Neural progenitor cell (in vitro differentiated cells): ENCODE data around the gene TVP23C. TPM values are rescaled to one million over a fixed set of nuclear protein-coding genes. Genes with fewer than 3 reads are reported as not detected.

Experiments
- DNase-seq: peaks from one replicate; pipeline ENCODE4 v3.0.0-alpha.2; 2016; ENCODE audit warnings: low spot score
- H2AFZ ChIP-seq: fragments of 200-600 bp; sonication (generic); replicated peaks from 2 replicates; pipeline ENCODE4 v1.6.1; 2016; ENCODE audit warnings: antibody characterized with exemption
- H3F3A ChIP-seq: fragments of 200-600 bp; sonication (generic); 2 replicates; pipeline ENCODE4 v1.6.1; 2016; ENCODE audit warnings: antibody characterized with exemption, low read depth
- H3K27ac ChIP-seq: fragments of 200-600 bp; sonication (generic); 2 replicates; pipeline ENCODE4 v1.5.1; 2016; ENCODE audit warnings: mild to moderate bottlenecking
- H3K27me3 ChIP-seq: fragments of 200-600 bp; sonication (generic); 2 replicates; pipeline ENCODE4 v1.6.1; 2016; ENCODE audit warnings: mild to moderate bottlenecking, moderate library complexity
- H3K36me3 ChIP-seq: fragments of 200-600 bp; sonication (generic); 2 replicates; pipeline ENCODE4 v1.5.1; 2016
- H3K4me1 ChIP-seq: fragments of 200-600 bp; sonication (generic); 2 replicates; pipeline ENCODE4 v1.6.1; 2016; ENCODE audit warnings: mixed run types
- H3K4me2 ChIP-seq: fragments of 200-600 bp; sonication (generic); 2 replicates; pipeline ENCODE4 v1.6.1; 2016
- H3K4me3 ChIP-seq: fragments of 200-600 bp; sonication (generic); 2 replicates; pipeline ENCODE4 v1.5.1; 2016
- H3K79me2 ChIP-seq: fragments of 200-600 bp; sonication (generic); 2 replicates; pipeline ENCODE4 v1.6.1; 2016; ENCODE audit warnings: low read depth
- H3K9ac ChIP-seq: fragments of 200-600 bp; sonication (generic); 2 replicates; pipeline ENCODE4 v1.6.1; 2016
- H3K9me3 ChIP-seq: fragments of 200-600 bp; sonication (generic); 2 replicates; pipeline ENCODE4 v1.5.1; 2016; ENCODE audit warnings: low read depth
- H4K20me1 ChIP-seq: fragments of 200-600 bp; sonication (generic); 2 replicates; pipeline ENCODE4 v1.6.1; 2016; ENCODE audit warnings: low read depth
- H3K27ac Mint-ChIP-seq: 3 replicates; pipeline ENCODE4 v1.8.0; 2021; ENCODE audit warnings: mixed read lengths
- H3K27me3 Mint-ChIP-seq: 2 replicates; pipeline ENCODE4 v1.8.0; 2022; ENCODE audit warnings: low read depth, mild to moderate bottlenecking, inconsistent platforms, moderate library complexity, mixed read lengths; ENCODE audit not compliant: insufficient read depth
- H3K36me3 Mint-ChIP-seq: 3 replicates; pipeline ENCODE4 v1.8.0; 2021; ENCODE audit warnings: mixed read lengths
- H3K4me1 Mint-ChIP-seq: 3 replicates; pipeline ENCODE4 v1.8.0; 2021; ENCODE audit warnings: mixed read lengths
- H3K4me3 Mint-ChIP-seq: 3 replicates; pipeline ENCODE4 v1.8.0; 2021; ENCODE audit warnings: mild to moderate bottlenecking, moderate library complexity, mixed read lengths
- H3K9me3 Mint-ChIP-seq: 3 replicates; pipeline ENCODE4 v1.8.0; 2020; ENCODE audit warnings: mixed read lengths
- EZH2 ChIP-seq: fragments of 200-600 bp; sonication (generic); IDR thresholded peaks from 2 replicates; pipeline ENCODE4 v1.6.1; 2017; ENCODE audit warnings: antibody characterized with exemption, mild to moderate bottlenecking, moderate library complexity
- EZH2phosphoT487 ChIP-seq: fragments of 200-600 bp; sonication (generic); IDR thresholded peaks from 2 replicates; pipeline ENCODE4 v1.6.1; 2017; ENCODE audit warnings: antibody characterized with exemption
- total RNA-seq: library from RNA; depleted of rRNA; stranded (reverse); fragments of >200 nt; gene quantifications from 2 replicates; pipeline ENCODE4 v1.2.3, GENCODE V29; 2015; ENCODE audit warnings: low replicate concordance
- TF ChIP-seq, protein P1 (sequence below): fragments of 200-600 bp; sonication (generic); IDR thresholded peaks from 2 replicates; pipeline ENCODE4 v1.5.1; 2017; ENCODE audit warnings: antibody characterized with exemption, mild to moderate bottlenecking

The TVP23C gene
- total RNA-seq, 1 donor from 2014 or later, result 36.0 TPM

DNA sequence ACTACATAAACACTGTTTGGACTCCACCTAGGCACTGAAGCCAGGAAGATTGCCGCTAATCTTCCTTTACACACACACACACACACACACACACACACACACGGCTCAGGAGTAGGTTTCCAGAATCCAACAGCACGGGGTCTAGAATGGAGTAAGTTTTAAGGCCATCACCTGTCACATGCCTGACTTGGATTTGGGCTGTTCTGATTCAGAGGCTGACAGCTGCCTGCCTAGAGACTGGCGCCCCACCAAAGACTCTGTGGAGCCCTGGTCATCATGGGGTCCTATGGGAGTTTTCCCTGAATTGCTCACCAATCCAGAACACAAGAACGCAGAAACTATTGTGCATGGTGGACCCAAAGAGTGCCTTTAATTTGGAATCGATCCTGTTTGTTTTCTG is 106.8 kb downstream of the TVP23C start:
- Histone ChIP-seq H3K4me1 (no peaks in the 10 kb centered on the region), H2AFZ (no peak overlapping the region), H3K4me2 (no peak overlapping the region), H3F3A (no peaks in the 10 kb centered on the region), H3K9me3 (no peaks in the 10 kb centered on the region), H4K20me1 (no peaks in the 10 kb centered on the region), H3K27me3 (no peaks in the 10 kb centered on the region), H3K27ac (no peak overlapping the region), H3K9ac (no peak overlapping the region), H3K79me2 (no peaks in the 10 kb centered on the region), H3K36me3 (no peaks in the 10 kb centered on the region), H3K4me3 (no peak overlapping the region)
- Mint-ChIP-seq H3K9me3 (peaks cover 5% of the 10 kb centered on the region), H3K27me3 (peaks cover 7% of the 10 kb centered on the region), H3K36me3 (peaks cover 17% of the 10 kb centered on the region), H3K4me1 (peaks cover 6% of the 10 kb centered on the region), H3K4me3 (no peak overlapping the region), H3K27ac (no peak overlapping the region)
- DNase-seq, result no peak
- TF ChIP-seq EZH2, result no peak
- TF ChIP-seq, protein P1, sequence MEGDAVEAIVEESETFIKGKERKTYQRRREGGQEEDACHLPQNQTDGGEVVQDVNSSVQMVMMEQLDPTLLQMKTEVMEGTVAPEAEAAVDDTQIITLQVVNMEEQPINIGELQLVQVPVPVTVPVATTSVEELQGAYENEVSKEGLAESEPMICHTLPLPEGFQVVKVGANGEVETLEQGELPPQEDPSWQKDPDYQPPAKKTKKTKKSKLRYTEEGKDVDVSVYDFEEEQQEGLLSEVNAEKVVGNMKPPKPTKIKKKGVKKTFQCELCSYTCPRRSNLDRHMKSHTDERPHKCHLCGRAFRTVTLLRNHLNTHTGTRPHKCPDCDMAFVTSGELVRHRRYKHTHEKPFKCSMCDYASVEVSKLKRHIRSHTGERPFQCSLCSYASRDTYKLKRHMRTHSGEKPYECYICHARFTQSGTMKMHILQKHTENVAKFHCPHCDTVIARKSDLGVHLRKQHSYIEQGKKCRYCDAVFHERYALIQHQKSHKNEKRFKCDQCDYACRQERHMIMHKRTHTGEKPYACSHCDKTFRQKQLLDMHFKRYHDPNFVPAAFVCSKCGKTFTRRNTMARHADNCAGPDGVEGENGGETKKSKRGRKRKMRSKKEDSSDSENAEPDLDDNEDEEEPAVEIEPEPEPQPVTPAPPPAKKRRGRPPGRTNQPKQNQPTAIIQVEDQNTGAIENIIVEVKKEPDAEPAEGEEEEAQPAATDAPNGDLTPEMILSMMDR, result no peak
- no peak for TF ChIP-seq EZH2phosphoT487

DNA sequence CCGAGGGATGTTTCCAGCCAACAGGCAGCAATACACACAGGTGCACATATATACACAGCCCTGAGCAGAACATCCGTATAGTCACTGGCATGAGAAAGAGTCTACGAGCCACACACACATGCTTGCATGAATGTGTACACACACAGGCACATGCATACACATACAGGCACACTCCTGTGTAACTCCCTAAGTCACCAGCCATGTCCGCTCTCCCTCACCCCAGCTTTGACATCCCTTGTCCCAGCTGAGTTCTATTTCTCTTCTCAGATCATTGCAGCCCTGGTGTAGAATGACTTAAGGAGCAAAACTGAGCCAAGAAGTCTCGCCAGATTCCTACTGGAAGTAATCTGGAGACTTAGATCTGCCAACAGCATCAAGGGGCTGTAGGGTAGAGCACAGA is 108.9 kb downstream of the TVP23C start:
- Histone ChIP-seq H3K9ac (no peak overlapping the region), H3K79me2 (no peaks in the 10 kb centered on the region), H4K20me1 (no peaks in the 10 kb centered on the region), H3K4me3 (no peak overlapping the region), H3K27me3 (no peaks in the 10 kb centered on the region), H3K4me1 (no peaks in the 10 kb centered on the region), H3K36me3 (no peaks in the 10 kb centered on the region), H3F3A (no peaks in the 10 kb centered on the region), H2AFZ (no peak overlapping the region), H3K27ac (no peak overlapping the region), H3K4me2 (no peak overlapping the region), H3K9me3 (no peaks in the 10 kb centered on the region)
- no peak overlapping the region for H3K27ac Mint-ChIP-seq
- H3K4me1 Mint-ChIP-seq, result peaks cover 6% of the 10 kb centered on the region
- peaks cover 13% of the 10 kb centered on the region for H3K36me3 Mint-ChIP-seq
- H3K4me3 Mint-ChIP-seq, result no peak overlapping the region
- H3K9me3 Mint-ChIP-seq, result peaks cover 3% of the 10 kb centered on the region
- TF ChIP-seq EZH2 (no peak), EZH2phosphoT487 (no peak)
- TF ChIP-seq, protein P1, result no peak
- DNase-seq, result no peak
- peaks cover 7% of the 10 kb centered on the region for H3K27me3 Mint-ChIP-seq

DNA sequence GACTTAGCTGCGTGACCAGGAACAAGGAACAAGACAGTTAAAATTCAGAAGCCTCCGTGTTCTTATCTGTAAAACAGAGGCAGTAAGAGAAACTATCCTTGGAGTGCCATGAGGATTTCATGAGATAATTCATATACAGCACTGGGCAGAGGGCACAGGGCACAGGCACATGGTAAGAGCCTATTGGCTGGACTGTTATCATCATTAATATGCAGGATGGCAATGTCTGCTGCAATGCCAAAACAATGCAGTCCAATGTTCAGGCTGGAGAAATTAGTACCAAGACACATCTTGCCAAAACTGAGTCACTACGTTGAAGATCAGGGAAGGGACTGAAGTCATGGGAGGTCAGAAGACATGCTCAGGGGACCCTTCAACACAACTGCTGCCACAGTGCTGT is 109.5 kb downstream of the TVP23C start:
- Mint-ChIP-seq H3K27ac (no peak overlapping the region), H3K4me3 (no peak overlapping the region), H3K27me3 (peaks cover 8% of the 10 kb centered on the region), H3K4me1 (peaks cover 6% of the 10 kb centered on the region), H3K36me3 (peaks cover 13% of the 10 kb centered on the region), H3K9me3 (peaks cover 3% of the 10 kb centered on the region)
- Histone ChIP-seq H3K4me2 (no peak overlapping the region), H3K36me3 (no peaks in the 10 kb centered on the region), H3K79me2 (no peaks in the 10 kb centered on the region), H3F3A (no peaks in the 10 kb centered on the region), H4K20me1 (no peaks in the 10 kb centered on the region), H3K9ac (no peak overlapping the region), H3K27ac (no peak overlapping the region), H3K4me3 (no peak overlapping the region), H3K9me3 (no peaks in the 10 kb centered on the region), H3K4me1 (no peaks in the 10 kb centered on the region), H2AFZ (no peak overlapping the region), H3K27me3 (no peaks in the 10 kb centered on the region)
- DNase-seq, result no peak
- no peak for TF ChIP-seq EZH2
- no peak for TF ChIP-seq EZH2phosphoT487
- TF ChIP-seq, protein P1, result no peak

DNA sequence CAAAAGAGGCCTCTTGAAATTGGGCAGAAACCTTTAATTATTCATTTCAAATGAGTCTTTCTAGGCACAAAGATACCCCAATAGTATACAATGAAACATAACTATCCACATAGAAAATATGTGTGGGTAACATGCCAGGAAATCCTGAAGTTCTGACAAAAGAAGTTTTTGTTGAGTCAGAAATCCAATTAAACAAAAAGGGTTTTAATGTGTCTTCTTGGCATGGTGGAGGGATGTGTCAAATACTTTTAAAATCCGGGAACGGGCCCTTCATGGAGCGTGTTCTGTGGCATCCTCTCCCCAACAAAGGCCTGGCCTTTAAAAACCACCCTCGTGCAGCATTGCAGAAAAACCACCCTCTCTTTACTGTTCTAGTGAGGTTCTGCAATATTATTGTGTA is 110.0 kb downstream of the TVP23C start:
- Histone ChIP-seq H3K79me2 (no peaks in the 10 kb centered on the region), H3K9me3 (no peaks in the 10 kb centered on the region), H3K27me3 (no peaks in the 10 kb centered on the region), H3K27ac (no peak overlapping the region), H3F3A (no peaks in the 10 kb centered on the region), H3K36me3 (no peaks in the 10 kb centered on the region), H3K4me3 (no peak overlapping the region), H3K9ac (no peak overlapping the region), H3K4me1 (no peaks in the 10 kb centered on the region), H2AFZ (no peak overlapping the region), H4K20me1 (no peaks in the 10 kb centered on the region), H3K4me2 (no peak overlapping the region)
- Mint-ChIP-seq H3K27ac (no peak overlapping the region), H3K36me3 (peaks cover 13% of the 10 kb centered on the region), H3K4me1 (peaks cover 5% of the 10 kb centered on the region), H3K27me3 (peaks cover 9% of the 10 kb centered on the region), H3K9me3 (peaks cover 3% of the 10 kb centered on the region), H3K4me3 (no peak overlapping the region)
- DNase-seq, result no peak
- TF ChIP-seq EZH2 (no peak), EZH2phosphoT487 (no peak)
- TF ChIP-seq, protein P1, result no peak
